Chondrocyte (in vitro differentiated cells): ENCODE measurements around the gene C19orf47. TPM values are rescaled to one million over a fixed set of nuclear protein-coding genes. Genes with fewer than 3 reads are reported as not detected.

Experiments
- DNase-seq: peaks from one replicate; pipeline ENCODE4 v3.0.0; 2021; ENCODE audit warnings: mixed read lengths, low spot score
- H3K27ac Mint-ChIP-seq: one replicate; pipeline ENCODE4 v1.8.0; 2021; ENCODE audit warnings: mild to moderate bottlenecking, moderate library complexity, mixed read lengths; ENCODE audit not compliant: unreplicated experiment
- H3K27me3 Mint-ChIP-seq: 2 replicates; pipeline ENCODE4 v1.8.0; 2021; ENCODE audit warnings: low read depth, mixed read lengths
- H3K36me3 Mint-ChIP-seq: 2 replicates; pipeline ENCODE4 v1.8.0; 2021; ENCODE audit warnings: low read depth, mixed read lengths
- H3K4me1 Mint-ChIP-seq: 2 replicates; pipeline ENCODE4 v1.8.0; 2021; ENCODE audit warnings: low read depth, mild to moderate bottlenecking, mixed read lengths
- H3K4me3 Mint-ChIP-seq: one replicate; pipeline ENCODE4 v1.8.0; 2021; ENCODE audit warnings: mild to moderate bottlenecking, moderate library complexity, mixed read lengths; ENCODE audit not compliant: unreplicated experiment
- H3K9me3 Mint-ChIP-seq: 2 replicates; pipeline ENCODE4 v1.8.0; 2021; ENCODE audit warnings: low read depth, mixed read lengths
- total RNA-seq: library from RNA; stranded (reverse); gene quantifications from 3 replicates; pipeline ENCODE4 v1.2.1, GENCODE V29; 2021
- TF ChIP-seq, protein P1 (sequence below): fragments of 200-600 bp; sonication (generic); IDR thresholded peaks from 2 replicates; pipeline ENCODE4 v1.5.0; 2021; ENCODE audit warnings: antibody characterized with exemption, mild to moderate bottlenecking, moderate library complexity

The C19orf47 gene
- total RNA-seq, 1 donor from 2014 or later = 21.5 TPM

DNA sequence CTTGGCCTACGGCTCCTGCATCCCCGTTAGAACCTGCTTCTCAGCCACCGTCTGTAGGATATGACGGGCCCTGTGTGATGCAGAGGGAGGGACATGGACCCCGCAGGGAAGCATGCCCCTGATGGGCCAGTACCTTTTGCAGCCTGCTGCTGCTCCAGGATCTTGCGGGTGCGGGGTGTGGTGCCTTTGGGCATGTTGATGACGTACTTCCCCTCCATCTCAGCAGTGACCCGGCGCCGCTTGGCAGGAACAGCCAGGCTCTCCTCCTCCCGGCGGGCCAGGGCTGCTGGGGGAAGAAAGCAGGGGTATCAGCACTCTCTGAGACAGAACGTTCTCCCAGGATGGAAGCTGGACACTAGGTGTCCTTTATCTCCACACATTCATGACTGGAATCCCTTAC lies 22.0 kb downstream of the C19orf47 start:
- H3K9me3 Mint-ChIP-seq = no peaks in the 10 kb centered on the region
- peaks cover 47% of the 10 kb centered on the region for H3K36me3 Mint-ChIP-seq
- peaks cover 15% of the 10 kb centered on the region for H3K4me1 Mint-ChIP-seq
- TF ChIP-seq, protein P1, sequence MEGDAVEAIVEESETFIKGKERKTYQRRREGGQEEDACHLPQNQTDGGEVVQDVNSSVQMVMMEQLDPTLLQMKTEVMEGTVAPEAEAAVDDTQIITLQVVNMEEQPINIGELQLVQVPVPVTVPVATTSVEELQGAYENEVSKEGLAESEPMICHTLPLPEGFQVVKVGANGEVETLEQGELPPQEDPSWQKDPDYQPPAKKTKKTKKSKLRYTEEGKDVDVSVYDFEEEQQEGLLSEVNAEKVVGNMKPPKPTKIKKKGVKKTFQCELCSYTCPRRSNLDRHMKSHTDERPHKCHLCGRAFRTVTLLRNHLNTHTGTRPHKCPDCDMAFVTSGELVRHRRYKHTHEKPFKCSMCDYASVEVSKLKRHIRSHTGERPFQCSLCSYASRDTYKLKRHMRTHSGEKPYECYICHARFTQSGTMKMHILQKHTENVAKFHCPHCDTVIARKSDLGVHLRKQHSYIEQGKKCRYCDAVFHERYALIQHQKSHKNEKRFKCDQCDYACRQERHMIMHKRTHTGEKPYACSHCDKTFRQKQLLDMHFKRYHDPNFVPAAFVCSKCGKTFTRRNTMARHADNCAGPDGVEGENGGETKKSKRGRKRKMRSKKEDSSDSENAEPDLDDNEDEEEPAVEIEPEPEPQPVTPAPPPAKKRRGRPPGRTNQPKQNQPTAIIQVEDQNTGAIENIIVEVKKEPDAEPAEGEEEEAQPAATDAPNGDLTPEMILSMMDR = no peak
- DNase-seq = no peak
- H3K27ac Mint-ChIP-seq = no peak overlapping the region
- H3K4me3 Mint-ChIP-seq = no peak overlapping the region
- no peaks in the 10 kb centered on the region for H3K27me3 Mint-ChIP-seq

DNA sequence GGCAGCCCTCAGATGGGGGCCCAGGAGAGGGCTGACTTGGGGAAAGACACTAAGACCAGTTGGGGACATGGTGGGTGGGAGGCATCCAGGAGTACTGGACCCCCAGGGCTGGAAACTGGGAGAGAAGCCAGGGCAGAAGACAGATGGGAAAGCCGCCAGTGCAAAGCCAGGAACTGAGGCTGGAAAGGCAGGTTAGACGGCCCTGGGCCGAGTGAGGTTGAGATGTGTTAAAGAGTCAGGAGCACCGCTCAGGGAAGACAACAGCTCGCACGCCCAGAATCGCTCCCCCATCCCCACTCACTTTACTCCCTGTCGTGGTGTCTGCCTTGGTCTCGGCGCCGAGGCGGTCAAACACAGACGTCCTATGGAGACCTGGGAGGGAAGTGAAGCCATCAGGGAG lies 24.5 kb downstream of the C19orf47 start:
- no peak for DNase-seq
- peaks cover 15% of the 10 kb centered on the region for H3K4me1 Mint-ChIP-seq
- no peak overlapping the region for H3K4me3 Mint-ChIP-seq
- no peaks in the 10 kb centered on the region for H3K27me3 Mint-ChIP-seq
- peaks cover 45% of the 10 kb centered on the region for H3K36me3 Mint-ChIP-seq
- TF ChIP-seq, protein P1 = no peak
- no peaks in the 10 kb centered on the region for H3K9me3 Mint-ChIP-seq
- peak overlapping the region; percentile 49 for H3K27ac Mint-ChIP-seq

DNA sequence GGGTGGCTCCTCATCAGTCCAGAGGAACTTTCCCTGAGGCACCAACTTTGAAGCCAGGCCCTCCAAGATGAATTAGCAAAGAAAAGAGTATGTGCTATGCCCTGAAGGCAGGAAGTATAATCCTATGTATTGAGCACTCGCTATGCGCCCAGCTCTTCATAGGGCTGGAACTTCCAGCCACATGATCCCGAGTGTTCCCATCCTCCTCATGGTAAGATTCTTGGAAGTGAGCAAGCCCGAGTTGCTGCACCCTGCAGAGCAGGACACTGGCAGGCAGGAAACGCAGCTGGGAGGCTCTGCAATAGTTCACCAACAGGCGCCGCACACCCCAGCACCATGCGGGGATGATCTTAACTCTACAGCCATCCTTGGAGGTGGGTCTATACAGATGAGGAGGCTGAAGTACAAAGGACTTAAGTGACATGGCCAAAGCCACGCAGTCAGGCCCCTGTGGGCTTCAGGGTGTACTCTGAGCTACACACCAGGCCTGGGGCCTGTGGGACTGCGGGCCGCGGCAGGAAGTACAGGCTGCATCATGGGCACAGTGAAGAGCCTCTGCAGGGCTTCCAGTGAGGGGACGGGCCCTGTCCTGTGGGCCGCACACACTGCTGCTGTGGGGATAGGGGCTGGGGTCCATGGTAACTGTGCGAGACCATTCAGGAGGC lies 25.1 kb downstream of the C19orf47 start:
- Mint-ChIP-seq H3K27me3 (no peaks in the 10 kb centered on the region), H3K27ac (peak overlapping the region; percentile 49), H3K9me3 (no peaks in the 10 kb centered on the region), H3K36me3 (peaks cover 46% of the 10 kb centered on the region), H3K4me3 (no peak overlapping the region), H3K4me1 (peaks cover 15% of the 10 kb centered on the region)
- TF ChIP-seq, protein P1 = no peak
- peak; percentile 83 for DNase-seq

DNA sequence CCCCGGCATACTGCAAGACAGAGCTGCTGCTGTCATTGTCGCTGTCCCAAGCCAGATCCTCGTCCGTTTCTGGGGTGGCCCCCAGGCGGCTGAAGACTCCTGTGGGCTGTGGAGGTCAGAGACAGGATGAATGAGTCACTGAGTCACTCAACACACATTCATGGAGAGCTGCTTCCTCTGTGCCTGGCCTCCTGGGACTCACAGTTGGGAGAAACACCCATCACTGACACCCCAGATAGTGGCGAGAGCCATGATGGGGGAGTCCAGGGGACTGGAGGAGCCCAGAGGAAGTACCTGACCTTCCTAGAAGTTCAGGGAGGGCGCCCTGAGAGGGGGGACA lies 26.0 kb downstream of the C19orf47 start:
- H3K4me3 Mint-ChIP-seq = no peak overlapping the region
- H3K27ac Mint-ChIP-seq = peak overlapping the region; percentile 22
- H3K36me3 Mint-ChIP-seq = peaks cover 45% of the 10 kb centered on the region
- no peaks in the 10 kb centered on the region for H3K27me3 Mint-ChIP-seq
- TF ChIP-seq, protein P1 = no peak
- peaks cover 15% of the 10 kb centered on the region for H3K4me1 Mint-ChIP-seq
- H3K9me3 Mint-ChIP-seq = no peaks in the 10 kb centered on the region
- no peak for DNase-seq

DNA sequence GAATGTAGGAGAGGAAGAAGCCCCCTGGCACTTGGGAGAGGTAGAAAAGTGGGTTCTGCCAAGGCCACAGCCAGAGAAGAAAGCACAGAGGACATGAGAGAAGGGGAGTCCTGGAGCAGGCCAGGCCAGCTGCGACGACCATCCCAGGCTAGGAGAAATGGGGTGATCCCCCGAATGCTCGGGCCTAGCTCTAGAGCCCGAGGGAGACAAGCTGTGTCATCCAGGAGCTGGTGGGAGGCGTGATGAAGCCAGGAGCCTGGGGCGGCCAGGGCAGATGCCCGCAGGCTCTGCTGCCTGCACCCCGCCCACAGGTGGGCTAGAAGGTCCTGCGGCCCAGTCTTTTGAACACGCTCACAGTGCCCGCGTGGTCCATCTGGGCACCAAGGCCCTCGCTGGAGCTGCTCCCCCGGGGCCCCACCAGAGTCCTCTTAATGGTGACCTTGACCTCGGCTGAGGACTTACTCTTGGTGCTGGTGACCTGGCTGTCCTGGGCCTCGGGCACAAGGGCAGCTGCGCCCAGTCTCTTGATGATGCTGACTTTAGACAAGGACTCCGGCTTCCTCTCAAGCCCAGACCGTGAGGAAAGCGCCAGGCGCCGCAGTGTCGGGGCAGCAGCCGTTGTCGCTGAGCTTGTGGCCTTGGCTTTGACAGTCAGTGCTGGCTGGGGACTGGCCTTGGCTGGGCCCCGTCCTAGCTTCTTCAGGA lies 26.5 kb downstream of the C19orf47 start:
- Mint-ChIP-seq H3K27ac (no peak overlapping the region), H3K4me3 (no peak overlapping the region), H3K9me3 (no peaks in the 10 kb centered on the region), H3K27me3 (no peaks in the 10 kb centered on the region), H3K36me3 (peaks cover 43% of the 10 kb centered on the region), H3K4me1 (peaks cover 15% of the 10 kb centered on the region)
- TF ChIP-seq, protein P1 = no peak
- peak; percentile 85 for DNase-seq
